T-helper 2 cell treated with Interferon-gamma antibody and Interleukin-4, amounts not matched to agents 5 μg/mL and 100 μg/mL, for 36 hours (primary cell): Measurements from ENCODE around the gene PROM2.
"Not testable (repeated sequence)": the region's sequence is repeated elsewhere in the genome, so short reads cannot be mapped to it uniquely, and the experiment has no call there.

Experiments
- DNase-seq: peaks from one replicate; pipeline ENCODE4 v3.0.0; 2021; ENCODE audit warnings: low spot score
- H3K27ac Mint-ChIP-seq: one replicate; pipeline ENCODE4 v1.8.0; 2021; ENCODE audit warnings: mild to moderate bottlenecking, mixed read lengths
- H3K27me3 Mint-ChIP-seq: one replicate; pipeline ENCODE4 v1.8.0; 2021; ENCODE audit warnings: low read depth, mixed read lengths
- H3K36me3 Mint-ChIP-seq: one replicate; pipeline ENCODE4 v1.8.0; 2021; ENCODE audit warnings: low read depth, mixed read lengths
- H3K4me1 Mint-ChIP-seq: one replicate; pipeline ENCODE4 v1.8.0; 2021; ENCODE audit warnings: low read depth, mixed read lengths
- H3K4me3 Mint-ChIP-seq: one replicate; pipeline ENCODE4 v1.8.0; 2022; ENCODE audit warnings: mild to moderate bottlenecking, moderate library complexity, mixed read lengths
- H3K9me3 Mint-ChIP-seq: one replicate; pipeline ENCODE4 v1.8.0; 2021; ENCODE audit warnings: mixed read lengths

PROM2 gene

GRCh38 chr2:95262896-95263542, 11.2 kb upstream of the PROM2 start:
- H3K27me3 Mint-ChIP-seq: no peaks in the 10 kb centered on the region
- H3K36me3 Mint-ChIP-seq: no peaks in the 10 kb centered on the region
- no peak overlapping the region for H3K4me3 Mint-ChIP-seq
- H3K9me3 Mint-ChIP-seq: peaks cover 4% of the 10 kb centered on the region
- no peak overlapping the region for H3K27ac Mint-ChIP-seq
- no peak for DNase-seq
- H3K4me1 Mint-ChIP-seq: no peaks in the 10 kb centered on the region

- no peak for DNase-seq
- H3K27me3 Mint-ChIP-seq: no peaks in the 10 kb centered on the region
- no peaks in the 10 kb centered on the region for H3K4me1 Mint-ChIP-seq
- no peak overlapping the region for H3K4me3 Mint-ChIP-seq
- H3K27ac Mint-ChIP-seq: no peak overlapping the region
- H3K36me3 Mint-ChIP-seq: no peaks in the 10 kb centered on the region
- no peaks in the 10 kb centered on the region for H3K9me3 Mint-ChIP-seq
Observed at GRCh38 chr2:95264624-95265023, 9.6 kb upstream of the PROM2 start.

GRCh38 chr2:95265182-95265581, 9.1 kb upstream of the PROM2 start:
- no peaks in the 10 kb centered on the region for H3K4me1 Mint-ChIP-seq
- no peaks in the 10 kb centered on the region for H3K36me3 Mint-ChIP-seq
- no peak overlapping the region for H3K4me3 Mint-ChIP-seq

GRCh38 chr2:95266781-95267430, 7.3 kb upstream of the PROM2 start:
- H3K9me3 Mint-ChIP-seq: no peaks in the 10 kb centered on the region
- H3K4me3 Mint-ChIP-seq: no peak overlapping the region
- H3K27ac Mint-ChIP-seq: no peak overlapping the region
- no peaks in the 10 kb centered on the region for H3K36me3 Mint-ChIP-seq
- no peak for DNase-seq
- no peaks in the 10 kb centered on the region for H3K4me1 Mint-ChIP-seq
- no peaks in the 10 kb centered on the region for H3K27me3 Mint-ChIP-seq

More at GRCh38 chr2:95265182-95265581, 9.1 kb upstream of the PROM2 start:
- Mint-ChIP-seq H3K9me3 (no peaks in the 10 kb centered on the region), H3K27ac (no peak overlapping the region), H3K27me3 (no peaks in the 10 kb centered on the region)
- DNase-seq: no peak

- Mint-ChIP-seq H3K9me3 (no peaks in the 10 kb centered on the region), H3K36me3 (no peaks in the 10 kb centered on the region), H3K4me3 (no peak overlapping the region), H3K27ac (no peak overlapping the region), H3K27me3 (no peaks in the 10 kb centered on the region), H3K4me1 (no peaks in the 10 kb centered on the region)
- no peak for DNase-seq
Observed at GRCh38 chr2:95267458-95268210, 6.6 kb upstream of the PROM2 start.

GRCh38 chr2:95268211-95269035, 5.8 kb upstream of the PROM2 start:
- no peak overlapping the region for H3K27ac Mint-ChIP-seq
- H3K4me1 Mint-ChIP-seq: no peaks in the 10 kb centered on the region
- no peaks in the 10 kb centered on the region for H3K27me3 Mint-ChIP-seq
- no peaks in the 10 kb centered on the region for H3K36me3 Mint-ChIP-seq
- no peak overlapping the region for H3K4me3 Mint-ChIP-seq
- H3K9me3 Mint-ChIP-seq: no peaks in the 10 kb centered on the region
- DNase-seq: no peak

GRCh38 chr2:95269036-95269680, 5.1 kb upstream of the PROM2 start:
- Mint-ChIP-seq H3K36me3 (no peaks in the 10 kb centered on the region), H3K9me3 (no peaks in the 10 kb centered on the region), H3K4me3 (no peak overlapping the region), H3K27ac (no peak overlapping the region), H3K4me1 (no peaks in the 10 kb centered on the region), H3K27me3 (no peaks in the 10 kb centered on the region)
- no peak for DNase-seq

- not testable (repeated sequence) for H3K9me3 Mint-ChIP-seq, H3K4me3 Mint-ChIP-seq, H3K27me3 Mint-ChIP-seq, H3K4me1 Mint-ChIP-seq, H3K36me3 Mint-ChIP-seq, H3K27ac Mint-ChIP-seq, DNase-seq
Observed at GRCh38 chr2:95269745-95270144, 4.5 kb upstream of the PROM2 start.

GRCh38 chr2:95270541-95271081, 3.6 kb upstream of the PROM2 start:
- Mint-ChIP-seq H3K36me3 (no peaks in the 10 kb centered on the region), H3K27ac (no peak overlapping the region), H3K27me3 (no peaks in the 10 kb centered on the region), H3K9me3 (no peaks in the 10 kb centered on the region), H3K4me3 (no peak overlapping the region), H3K4me1 (no peaks in the 10 kb centered on the region)
- DNase-seq: no peak

GRCh38 chr2:95271381-95271971, 2.8 kb upstream of the PROM2 start:
- Mint-ChIP-seq H3K9me3 (no peaks in the 10 kb centered on the region), H3K4me1 (no peaks in the 10 kb centered on the region), H3K4me3 (no peak overlapping the region), H3K36me3 (no peaks in the 10 kb centered on the region), H3K27ac (no peak overlapping the region), H3K27me3 (no peaks in the 10 kb centered on the region)
- no peak for DNase-seq

- Mint-ChIP-seq H3K4me3 (no peak overlapping the region), H3K4me1 (no peaks in the 10 kb centered on the region), H3K27me3 (no peaks in the 10 kb centered on the region), H3K9me3 (no peaks in the 10 kb centered on the region), H3K36me3 (no peaks in the 10 kb centered on the region), H3K27ac (no peak overlapping the region)
- DNase-seq: no peak
Observed at GRCh38 chr2:95272299-95272751, 1.9 kb upstream of the PROM2 start.

GRCh38 chr2:95272781-95273180, 1.5 kb upstream of the PROM2 start:
- Mint-ChIP-seq H3K9me3 (no peaks in the 10 kb centered on the region), H3K36me3 (no peaks in the 10 kb centered on the region), H3K27me3 (no peaks in the 10 kb centered on the region), H3K4me3 (no peak overlapping the region), H3K4me1 (no peaks in the 10 kb centered on the region), H3K27ac (no peak overlapping the region)
- DNase-seq: no peak
